GM12878 (cell line): Measurements from ENCODE around the gene ZDHHC22. TPM values are rescaled to one million over a fixed set of nuclear protein-coding genes. Genes with fewer than 3 reads are reported as not detected.

Experiments used
- DPF2 ChIP-seq: fragments of 450-650 bp; IDR thresholded peaks from 2 replicates; pipeline ENCODE4 v1.6.1; 2017; ENCODE audit warnings: mild to moderate bottlenecking
- EED ChIP-seq: sonication (generic); IDR thresholded peaks from 2 replicates; pipeline ENCODE4 v1.6.1; 2016; ENCODE audit warnings: antibody characterized with exemption, low read depth
- IKZF1 ChIP-seq: fragments of 450-650 bp; conservative IDR thresholded peaks from 2 replicates; pipeline ENCODE4 v1.6.1; 2017; ENCODE audit warnings: antibody characterized with exemption, mild to moderate bottlenecking
- JUNB ChIP-seq: IDR thresholded peaks from 2 replicates; pipeline ENCODE4 v1.6.1; 2016; ENCODE audit warnings: antibody characterized with exemption, mild to moderate bottlenecking
- KAT2A ChIP-seq: conservative IDR thresholded peaks from 2 replicates; pipeline ENCODE4 v1.6.1; 2011; ENCODE audit warnings: low read depth, low read length; ENCODE audit not compliant: control insufficient read depth
- KLF5 ChIP-seq: fragments of 450-650 bp; IDR thresholded peaks from 2 replicates; pipeline ENCODE4 v1.6.1; 2014; ENCODE audit warnings: mild to moderate bottlenecking; ENCODE audit not compliant: partially characterized antibody
- MYC ChIP-seq: IDR thresholded peaks from 2 replicates; pipeline ENCODE4 v1.6.1; 2011; ENCODE audit warnings: mild to moderate bottlenecking, low read length, moderate library complexity, inconsistent platforms; ENCODE audit not compliant: insufficient read depth, insufficient replicate concordance, insufficient read length, severe bottlenecking
- NFIC ChIP-seq: IDR thresholded peaks from 2 replicates; pipeline ENCODE4 v1.6.1; 2012; ENCODE audit warnings: low read depth, mild to moderate bottlenecking, inconsistent platforms, low read length, moderate library complexity
- NFXL1 ChIP-seq: fragments of 450-650 bp; IDR thresholded peaks from 2 replicates; pipeline ENCODE4 v1.6.1; 2017; ENCODE audit warnings: antibody characterized with exemption, mild to moderate bottlenecking, borderline replicate concordance
- NFYB ChIP-seq: IDR thresholded peaks from 2 replicates; pipeline ENCODE4 v1.6.1; 2011; ENCODE audit warnings: low read depth, mild to moderate bottlenecking, low read length, improper control_type of control experiment, moderate library complexity; ENCODE audit not compliant: insufficient read depth
- RAD21 ChIP-seq: IDR thresholded peaks from 2 replicates; pipeline ENCODE4 v1.6.1; 2011; ENCODE audit warnings: mild to moderate bottlenecking, low read depth, low read length, moderate library complexity; ENCODE audit not compliant: insufficient read depth
- SMC3 ChIP-seq: IDR thresholded peaks from 2 replicates; pipeline ENCODE4 v1.6.1; 2011; ENCODE audit warnings: low read length, improper control_type of control experiment, borderline replicate concordance
- SREBF1 ChIP-seq: IDR thresholded peaks from 2 replicates; pipeline ENCODE4 v1.6.1; 2012; ENCODE audit warnings: mild to moderate bottlenecking, low read length
- STAT1 ChIP-seq: fragments of 450-650 bp; conservative IDR thresholded peaks from 2 replicates; pipeline ENCODE4 v1.6.1; 2014; ENCODE audit warnings: antibody characterized with exemption, mild to moderate bottlenecking
- ZNF384 ChIP-seq: IDR thresholded peaks from 2 replicates; pipeline ENCODE4 v1.6.1; 2012; ENCODE audit warnings: low read depth, mild to moderate bottlenecking, low read length, improper control_type of control experiment, borderline replicate concordance
- ZSCAN29 ChIP-seq: fragments of 450-650 bp; IDR thresholded peaks from 2 replicates; pipeline ENCODE4 v1.6.1; 2017; ENCODE audit warnings: mild to moderate bottlenecking, moderate library complexity
- polyA plus RNA-seq, 11 experiments: library from polyadenylated mRNA; depleted of rRNA in 4 of 11; unstranded in 6 of 11; stranded (reverse) in 5 of 11; fragments of >200 nt; fragmentation: Nextera tagmentation in 4 of 11; fragmentation: Illumina TruSeq in 1 of 11; extraction: Ambion mirVana in 4 of 11; extraction: Trizol in 1 of 11; gene quantifications; 1 replicate in 1 of 11; 2 replicates in 10 of 11; pipeline versions ENCODE4 v1.2.1 to v1.2.3, GENCODE V29; 2011 to 2016; ENCODE audit warnings: inconsistent platforms in 2 of 11, missing spikeins in 2 of 11, low read depth in 1 of 11
- total RNA-seq, 4 experiments: library from RNA; depleted of rRNA in 3 of 4; stranded (reverse); fragments of >200 nt in 3 of 4; fragmentation: Illumina TruSeq in 1 of 4; extraction: Trizol in 1 of 4; gene quantifications; 2 replicates each; pipeline versions ENCODE4 v1.2.1 to v1.2.3, GENCODE V29; 2013 to 2021
- TF ChIP-seq, protein P1 (sequence below): fragments of 450-650 bp; IDR thresholded peaks from 2 replicates; pipeline ENCODE4 v1.6.1; 2014; ENCODE audit warnings: mild to moderate bottlenecking
- TF ChIP-seq, protein P2 (sequence below): fragments of 450-650 bp; IDR thresholded peaks from 2 replicates; pipeline ENCODE4 v1.6.1; 2016; ENCODE audit warnings: mild to moderate bottlenecking, moderate library complexity, borderline replicate concordance
- TF ChIP-seq, protein P3 (sequence below): fragments of 150-350 bp; IDR thresholded peaks from 2 replicates; pipeline ENCODE4 v1.6.1; 2016; ENCODE audit warnings: low read depth, low read length

Gene ZDHHC22
- total and polyA plus RNA-seq, 10 of the 15 experiments (the other 5 are each of a cell fraction or from before 2014, with no cell fraction given), result 0.06 TPM; not detected in 9

DNA sequence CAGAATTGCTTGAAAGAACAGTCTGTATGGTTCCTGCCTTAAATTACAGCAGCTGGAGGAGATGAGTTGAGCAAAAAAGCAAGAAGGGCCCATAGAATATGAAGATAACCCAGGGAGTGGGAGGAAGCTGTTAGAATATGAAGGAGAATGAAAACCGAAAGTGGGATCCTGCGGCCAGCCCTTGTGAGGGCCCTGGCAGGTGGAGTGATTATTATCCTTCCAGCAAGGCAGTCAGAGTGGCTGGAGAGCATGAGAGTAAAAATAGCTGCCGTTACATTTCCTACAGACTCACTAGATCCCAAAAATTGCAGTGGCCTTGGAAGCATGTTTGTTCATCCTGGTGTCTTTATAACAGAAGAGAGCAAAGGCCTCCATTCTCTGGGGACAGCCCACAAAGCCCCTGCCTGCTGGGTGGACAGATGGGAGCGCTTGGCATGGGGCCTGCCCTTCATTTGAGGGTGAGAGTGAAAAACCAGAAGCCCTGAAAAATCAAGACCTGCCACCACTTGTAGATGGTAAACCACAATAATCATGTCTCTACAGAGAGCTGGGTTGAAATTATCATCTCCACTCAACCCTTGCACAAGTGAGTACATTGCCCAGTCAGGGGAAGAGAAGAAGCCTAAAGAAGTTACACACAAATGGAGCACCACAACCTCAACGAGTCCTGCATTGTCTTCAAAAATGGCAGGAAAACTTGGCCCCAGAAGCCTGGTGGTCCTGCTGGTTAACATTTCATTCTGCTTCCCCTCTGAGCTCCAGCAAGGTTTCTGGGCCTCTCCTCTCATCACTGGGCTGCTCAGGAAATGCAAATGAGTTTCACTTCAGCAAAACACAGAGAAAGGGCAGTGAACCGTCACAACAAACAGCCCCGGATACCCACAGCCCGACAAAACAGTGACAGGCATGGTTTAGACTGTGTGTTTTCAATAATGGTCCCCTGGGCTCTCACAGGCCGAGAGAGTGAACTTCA, 20.5 kb downstream of the ZDHHC22 start (continued):
- TF ChIP-seq, protein P1, sequence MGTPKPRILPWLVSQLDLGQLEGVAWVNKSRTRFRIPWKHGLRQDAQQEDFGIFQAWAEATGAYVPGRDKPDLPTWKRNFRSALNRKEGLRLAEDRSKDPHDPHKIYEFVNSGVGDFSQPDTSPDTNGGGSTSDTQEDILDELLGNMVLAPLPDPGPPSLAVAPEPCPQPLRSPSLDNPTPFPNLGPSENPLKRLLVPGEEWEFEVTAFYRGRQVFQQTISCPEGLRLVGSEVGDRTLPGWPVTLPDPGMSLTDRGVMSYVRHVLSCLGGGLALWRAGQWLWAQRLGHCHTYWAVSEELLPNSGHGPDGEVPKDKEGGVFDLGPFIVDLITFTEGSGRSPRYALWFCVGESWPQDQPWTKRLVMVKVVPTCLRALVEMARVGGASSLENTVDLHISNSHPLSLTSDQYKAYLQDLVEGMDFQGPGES, result no peak
- no peak for TF ChIP-seq MYC
- TF ChIP-seq NFXL1, result no peak
- TF ChIP-seq IKZF1, result peak; percentile 87
- TF ChIP-seq NFYB, result no peak
- peak; percentile 81 for TF ChIP-seq EED
- 0 out of 2 replicates have a peak, but pooled peaks have one; percentile 23 for TF ChIP-seq SREBF1
- no peak for TF ChIP-seq ZNF384
- peak; percentile 28 for TF ChIP-seq KLF5
- TF ChIP-seq DPF2, result peak; percentile 97
- peak; percentile 86 for TF ChIP-seq NFIC
- no peak for TF ChIP-seq ZSCAN29
- TF ChIP-seq RAD21, result no peak
- 0 out of 2 replicates have a peak, but pooled peaks have one; percentile 66 for TF ChIP-seq STAT1
- no peak for TF ChIP-seq JUNB
- TF ChIP-seq KAT2A, result no peak
- TF ChIP-seq, protein P2, sequence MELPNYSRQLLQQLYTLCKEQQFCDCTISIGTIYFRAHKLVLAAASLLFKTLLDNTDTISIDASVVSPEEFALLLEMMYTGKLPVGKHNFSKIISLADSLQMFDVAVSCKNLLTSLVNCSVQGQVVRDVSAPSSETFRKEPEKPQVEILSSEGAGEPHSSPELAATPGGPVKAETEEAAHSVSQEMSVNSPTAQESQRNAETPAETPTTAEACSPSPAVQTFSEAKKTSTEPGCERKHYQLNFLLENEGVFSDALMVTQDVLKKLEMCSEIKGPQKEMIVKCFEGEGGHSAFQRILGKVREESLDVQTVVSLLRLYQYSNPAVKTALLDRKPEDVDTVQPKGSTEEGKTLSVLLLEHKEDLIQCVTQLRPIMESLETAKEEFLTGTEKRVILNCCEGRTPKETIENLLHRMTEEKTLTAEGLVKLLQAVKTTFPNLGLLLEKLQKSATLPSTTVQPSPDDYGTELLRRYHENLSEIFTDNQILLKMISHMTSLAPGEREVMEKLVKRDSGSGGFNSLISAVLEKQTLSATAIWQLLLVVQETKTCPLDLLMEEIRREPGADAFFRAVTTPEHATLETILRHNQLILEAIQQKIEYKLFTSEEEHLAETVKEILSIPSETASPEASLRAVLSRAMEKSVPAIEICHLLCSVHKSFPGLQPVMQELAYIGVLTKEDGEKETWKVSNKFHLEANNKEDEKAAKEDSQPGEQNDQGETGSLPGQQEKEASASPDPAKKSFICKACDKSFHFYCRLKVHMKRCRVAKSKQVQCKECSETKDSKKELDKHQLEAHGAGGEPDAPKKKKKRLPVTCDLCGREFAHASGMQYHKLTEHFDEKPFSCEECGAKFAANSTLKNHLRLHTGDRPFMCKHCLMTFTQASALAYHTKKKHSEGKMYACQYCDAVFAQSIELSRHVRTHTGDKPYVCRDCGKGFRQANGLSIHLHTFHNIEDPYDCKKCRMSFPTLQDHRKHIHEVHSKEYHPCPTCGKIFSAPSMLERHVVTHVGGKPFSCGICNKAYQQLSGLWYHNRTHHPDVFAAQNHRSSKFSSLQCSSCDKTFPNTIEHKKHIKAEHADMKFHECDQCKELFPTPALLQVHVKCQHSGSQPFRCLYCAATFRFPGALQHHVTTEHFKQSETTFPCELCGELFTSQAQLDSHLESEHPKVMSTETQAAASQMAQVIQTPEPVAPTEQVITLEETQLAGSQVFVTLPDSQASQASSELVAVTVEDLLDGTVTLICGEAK, result no peak; the same call in 1 of the 2 replicates
- TF ChIP-seq SMC3, result no peak
- TF ChIP-seq, protein P3, sequence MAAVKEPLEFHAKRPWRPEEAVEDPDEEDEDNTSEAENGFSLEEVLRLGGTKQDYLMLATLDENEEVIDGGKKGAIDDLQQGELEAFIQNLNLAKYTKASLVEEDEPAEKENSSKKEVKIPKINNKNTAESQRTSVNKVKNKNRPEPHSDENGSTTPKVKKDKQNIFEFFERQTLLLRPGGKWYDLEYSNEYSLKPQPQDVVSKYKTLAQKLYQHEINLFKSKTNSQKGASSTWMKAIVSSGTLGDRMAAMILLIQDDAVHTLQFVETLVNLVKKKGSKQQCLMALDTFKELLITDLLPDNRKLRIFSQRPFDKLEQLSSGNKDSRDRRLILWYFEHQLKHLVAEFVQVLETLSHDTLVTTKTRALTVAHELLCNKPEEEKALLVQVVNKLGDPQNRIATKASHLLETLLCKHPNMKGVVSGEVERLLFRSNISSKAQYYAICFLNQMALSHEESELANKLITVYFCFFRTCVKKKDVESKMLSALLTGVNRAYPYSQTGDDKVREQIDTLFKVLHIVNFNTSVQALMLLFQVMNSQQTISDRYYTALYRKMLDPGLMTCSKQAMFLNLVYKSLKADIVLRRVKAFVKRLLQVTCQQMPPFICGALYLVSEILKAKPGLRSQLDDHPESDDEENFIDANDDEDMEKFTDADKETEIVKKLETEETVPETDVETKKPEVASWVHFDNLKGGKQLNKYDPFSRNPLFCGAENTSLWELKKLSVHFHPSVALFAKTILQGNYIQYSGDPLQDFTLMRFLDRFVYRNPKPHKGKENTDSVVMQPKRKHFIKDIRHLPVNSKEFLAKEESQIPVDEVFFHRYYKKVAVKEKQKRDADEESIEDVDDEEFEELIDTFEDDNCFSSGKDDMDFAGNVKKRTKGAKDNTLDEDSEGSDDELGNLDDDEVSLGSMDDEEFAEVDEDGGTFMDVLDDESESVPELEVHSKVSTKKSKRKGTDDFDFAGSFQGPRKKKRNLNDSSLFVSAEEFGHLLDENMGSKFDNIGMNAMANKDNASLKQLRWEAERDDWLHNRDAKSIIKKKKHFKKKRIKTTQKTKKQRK, result no peak
